VCaP (cell line): ENCODE data around the gene UPK2.

Experiments used
- H3K27ac ChIP-seq: fragments of 450-650 bp; 2 replicates; pipeline ENCODE4 v1.5.1; 2017
- CTCF ChIP-seq: fragments of 450-650 bp; conservative IDR thresholded peaks from 2 replicates; pipeline ENCODE4 v1.5.1; 2017; ENCODE audit warnings: mild to moderate bottlenecking, moderate library complexity

Gene UPK2

GRCh38 chr11:118996926-118997626 is 41.0 kb downstream of the UPK2 start:
- H3K27ac ChIP-seq: peak overlapping the region; percentile 79
- 0 out of 2 replicates have a peak, but pooled peaks have one; percentile 16 for TF ChIP-seq CTCF

GRCh38 chr11:118997627-118998387 is 41.7 kb downstream of the UPK2 start, which contains the start of gene CENATAC:
CENATAC (plus strand) TSS chr11:118998138; CDS start chr11:118998198, 60 bp downstream.
- no peak for TF ChIP-seq CTCF

GRCh38 chr11:118998388-118998717 is 42.3 kb downstream of the UPK2 start:
- no peak for TF ChIP-seq CTCF
- peak overlapping the region; percentile 79 for H3K27ac ChIP-seq

More at GRCh38 chr11:118997627-118998387, 41.7 kb downstream of the UPK2 start, which contains the start of gene CENATAC:
- H3K27ac ChIP-seq: peak within 1 kb of the TSS; percentile 79

- H3K27ac ChIP-seq: peak overlapping the region; percentile 79
- TF ChIP-seq CTCF: no peak
These were observed 42.7 kb downstream of the UPK2 start for GRCh38 chr11:118998822-118999221.

- H3K27ac ChIP-seq: no peak overlapping the region
- TF ChIP-seq CTCF: no peak
These were observed 44.8 kb downstream of the UPK2 start for GRCh38 chr11:119000906-119001305.

- H3K27ac ChIP-seq: no peak overlapping the region
- TF ChIP-seq CTCF: no peak
These were observed 50.6 kb downstream of the UPK2 start for GRCh38 chr11:119006656-119007055.
